Measurements from ENCODE around the gene ADD2.
A peak's percentile ranks its signal among the peaks of the same experiment; 100 is the strongest.
"Not testable (repeated sequence)": the region's sequence is repeated elsewhere in the genome, so short reads cannot be mapped to it uniquely, and the experiment has no call there.

Gene ADD2

DNA sequence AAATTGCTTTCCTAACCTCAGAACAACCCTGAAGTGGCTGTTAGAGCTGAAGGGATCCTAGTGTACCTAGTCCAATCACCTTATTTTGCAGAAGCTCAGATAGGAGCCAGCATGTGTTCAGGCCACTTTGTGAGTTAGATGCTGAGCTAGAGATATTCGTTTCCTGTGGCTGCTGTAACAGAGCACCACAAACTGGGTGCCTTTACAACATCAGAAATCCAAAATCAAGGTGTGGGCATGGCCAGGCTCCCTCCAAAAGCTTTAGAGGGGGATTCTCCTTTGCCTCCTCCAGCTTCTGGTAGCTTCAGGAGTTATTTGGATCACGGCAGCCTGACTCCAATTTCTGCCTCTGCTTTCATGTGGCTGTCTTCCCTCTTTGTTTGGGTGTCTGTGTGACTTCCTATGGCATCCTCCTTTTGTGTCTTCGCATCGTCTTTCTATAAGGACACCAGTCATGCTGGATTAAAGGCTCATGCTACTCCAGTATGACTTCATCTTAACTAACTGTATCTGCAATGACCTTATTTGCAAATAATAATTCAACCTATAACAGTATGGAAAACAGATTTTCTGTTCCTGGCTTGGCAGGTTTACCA lies 128.1 kb downstream of the ADD2 start:
- Histone ChIP-seq H3K9ac (ENCODE audit: low read length) (no peak overlapping the region), H3K9me3 (ENCODE audit: control insufficient read depth, low read depth, low read length) (no peaks in the 10 kb centered on the region), H3K27ac (ENCODE audit: low read length) (no peak overlapping the region), H3K4me1 (ENCODE audit: control insufficient read depth, low read depth, low read length) (no peaks in the 10 kb centered on the region), H3K4me3 (ENCODE audit: low read length) (no peak overlapping the region), H3K36me3 (ENCODE audit: control insufficient read depth, low read depth, low read length) (no peaks in the 10 kb centered on the region), H3K27me3 (ENCODE audit: control insufficient read depth, insufficient read depth, low read length) (no peaks in the 10 kb centered on the region)

DNA sequence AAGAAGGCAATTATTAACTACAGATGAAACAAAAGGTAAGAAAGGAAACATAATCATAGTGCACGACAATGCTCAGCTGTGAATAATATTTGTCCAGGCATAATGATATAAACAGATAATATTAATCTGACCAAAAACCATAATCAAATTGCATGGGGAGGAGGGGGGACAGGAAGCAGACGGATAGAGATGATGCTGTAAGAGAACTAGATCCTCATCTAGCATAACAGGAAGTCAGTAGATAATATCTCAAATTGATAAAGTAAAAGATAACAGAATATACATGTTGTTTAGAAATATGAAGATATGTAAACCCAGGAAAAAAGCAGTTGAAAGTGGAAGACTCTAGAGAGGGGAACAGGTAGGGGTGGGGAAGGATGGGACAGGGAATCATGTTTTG lies 129.4 kb downstream of the ADD2 start:
- H3K27ac ChIP-seq (ENCODE audit: low read length): no peak overlapping the region
- no peaks in the 10 kb centered on the region for H3K4me1 ChIP-seq (ENCODE audit: control insufficient read depth, low read depth, low read length)
- no peaks in the 10 kb centered on the region for H3K36me3 ChIP-seq (ENCODE audit: control insufficient read depth, low read depth, low read length)
- no peaks in the 10 kb centered on the region for H3K27me3 ChIP-seq (ENCODE audit: control insufficient read depth, insufficient read depth, low read length)
- H3K4me3 ChIP-seq (ENCODE audit: low read length): no peak overlapping the region
- H3K9ac ChIP-seq (ENCODE audit: low read length): no peak overlapping the region
- no peaks in the 10 kb centered on the region for H3K9me3 ChIP-seq (ENCODE audit: control insufficient read depth, low read depth, low read length)

DNA sequence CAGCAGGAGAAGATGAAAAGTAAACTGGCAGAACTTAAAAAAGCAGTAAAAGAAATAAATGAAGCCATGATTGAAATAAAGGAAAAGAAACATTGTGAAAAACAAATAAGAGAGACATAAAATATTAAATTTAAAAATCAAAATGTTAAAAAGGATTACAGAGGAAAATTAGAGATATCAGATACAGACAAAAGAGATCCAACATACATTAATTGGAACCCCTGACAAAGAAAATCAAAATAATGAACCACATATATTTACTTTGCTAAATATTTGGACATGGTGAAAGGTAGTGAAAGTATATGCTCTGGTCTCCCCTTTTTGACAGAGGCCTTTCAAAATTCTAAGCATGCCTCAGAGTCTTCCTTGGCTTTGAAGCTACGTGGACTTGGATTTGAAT lies 134.5 kb downstream of the ADD2 start:
- Histone ChIP-seq H3K4me3 (ENCODE audit: low read length) (no peak overlapping the region), H3K4me1 (ENCODE audit: control insufficient read depth, low read depth, low read length) (no peaks in the 10 kb centered on the region), H3K27me3 (ENCODE audit: control insufficient read depth, insufficient read depth, low read length) (no peaks in the 10 kb centered on the region), H3K27ac (ENCODE audit: low read length) (no peak overlapping the region), H3K9me3 (ENCODE audit: control insufficient read depth, low read depth, low read length) (no peaks in the 10 kb centered on the region), H3K9ac (ENCODE audit: low read length) (no peak overlapping the region), H3K36me3 (ENCODE audit: control insufficient read depth, low read depth, low read length) (no peaks in the 10 kb centered on the region)

DNA sequence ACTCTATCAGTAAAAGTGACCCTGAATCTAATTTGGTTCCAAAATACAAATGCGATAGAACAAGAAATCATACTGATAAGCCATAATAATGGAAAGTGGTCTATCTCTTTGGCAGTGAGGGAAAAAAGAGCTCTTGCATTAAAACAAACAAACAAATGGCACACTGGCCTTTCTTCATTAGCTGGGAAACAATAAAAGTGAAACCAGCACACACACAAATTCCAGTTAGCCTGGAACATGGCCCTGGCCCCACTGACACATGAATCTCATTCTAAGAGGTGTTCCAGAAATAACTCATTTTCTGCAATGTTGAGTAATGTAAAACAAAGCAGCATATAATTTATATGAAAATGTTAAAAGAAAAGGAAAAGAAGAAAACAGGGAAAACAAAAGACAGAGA lies 135.0 kb downstream of the ADD2 start:
- H3K27ac ChIP-seq (ENCODE audit: low read length): no peak overlapping the region

DNA sequence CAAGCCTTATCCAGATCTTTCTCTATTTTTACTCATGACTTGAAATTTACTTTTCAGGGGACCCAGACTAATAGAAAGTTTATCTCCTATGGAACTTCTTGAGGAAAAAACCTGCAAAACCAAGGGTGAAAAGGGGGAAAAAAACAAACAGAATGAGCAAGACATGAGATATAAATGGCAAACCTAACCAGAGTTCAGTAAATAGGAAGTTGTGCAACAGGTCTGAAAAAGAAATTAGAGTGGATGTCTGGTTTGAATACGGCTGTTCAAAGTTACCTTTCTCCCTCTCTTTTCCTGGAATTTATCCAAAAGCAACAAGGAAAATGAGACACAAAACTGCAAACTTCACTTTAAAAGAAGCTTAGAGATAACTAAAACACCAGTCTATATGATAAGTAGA lies 135.6 kb downstream of the ADD2 start:
- Histone ChIP-seq H3K4me3 (ENCODE audit: low read length) (no peak overlapping the region), H3K27me3 (ENCODE audit: control insufficient read depth, insufficient read depth, low read length) (no peaks in the 10 kb centered on the region), H3K27ac (ENCODE audit: low read length) (no peak overlapping the region), H3K9me3 (ENCODE audit: control insufficient read depth, low read depth, low read length) (no peaks in the 10 kb centered on the region), H3K36me3 (ENCODE audit: control insufficient read depth, low read depth, low read length) (no peaks in the 10 kb centered on the region), H3K9ac (ENCODE audit: low read length) (no peak overlapping the region), H3K4me1 (ENCODE audit: control insufficient read depth, low read depth, low read length) (no peaks in the 10 kb centered on the region)

More for the DNA sequence above, 135.0 kb downstream of the ADD2 start:
- Histone ChIP-seq H3K36me3 (ENCODE audit: control insufficient read depth, low read depth, low read length) (no peaks in the 10 kb centered on the region), H3K9ac (ENCODE audit: low read length) (no peak overlapping the region), H3K4me1 (ENCODE audit: control insufficient read depth, low read depth, low read length) (no peaks in the 10 kb centered on the region), H3K9me3 (ENCODE audit: control insufficient read depth, low read depth, low read length) (no peaks in the 10 kb centered on the region), H3K27me3 (ENCODE audit: control insufficient read depth, insufficient read depth, low read length) (no peaks in the 10 kb centered on the region), H3K4me3 (ENCODE audit: low read length) (no peak overlapping the region)

DNA sequence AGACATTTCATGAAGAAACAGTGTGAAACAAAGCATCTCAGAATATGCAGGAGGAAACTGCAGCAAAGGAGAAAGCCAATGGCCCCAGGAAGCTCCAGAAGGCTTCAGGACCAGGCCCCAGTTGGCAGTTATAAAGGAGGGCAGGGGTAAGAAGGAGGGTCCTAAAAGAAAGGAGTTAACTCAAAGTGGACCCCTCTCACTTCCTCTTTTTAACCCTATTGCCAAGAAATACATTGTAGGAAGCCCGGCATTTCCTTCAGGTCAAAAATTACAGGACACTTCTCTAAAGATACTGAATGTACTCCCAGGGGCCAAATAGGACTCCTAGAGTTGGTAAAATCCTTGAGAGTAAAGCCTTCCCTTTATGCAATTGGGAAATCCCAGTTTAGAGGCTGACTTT lies 137.2 kb downstream of the ADD2 start:
- no peaks in the 10 kb centered on the region for H3K27me3 ChIP-seq (ENCODE audit: control insufficient read depth, insufficient read depth, low read length)
- no peak overlapping the region for H3K4me3 ChIP-seq (ENCODE audit: low read length)
- peaks cover 13% of the 10 kb centered on the region for H3K4me1 ChIP-seq (ENCODE audit: control insufficient read depth, low read depth, low read length)

DNA sequence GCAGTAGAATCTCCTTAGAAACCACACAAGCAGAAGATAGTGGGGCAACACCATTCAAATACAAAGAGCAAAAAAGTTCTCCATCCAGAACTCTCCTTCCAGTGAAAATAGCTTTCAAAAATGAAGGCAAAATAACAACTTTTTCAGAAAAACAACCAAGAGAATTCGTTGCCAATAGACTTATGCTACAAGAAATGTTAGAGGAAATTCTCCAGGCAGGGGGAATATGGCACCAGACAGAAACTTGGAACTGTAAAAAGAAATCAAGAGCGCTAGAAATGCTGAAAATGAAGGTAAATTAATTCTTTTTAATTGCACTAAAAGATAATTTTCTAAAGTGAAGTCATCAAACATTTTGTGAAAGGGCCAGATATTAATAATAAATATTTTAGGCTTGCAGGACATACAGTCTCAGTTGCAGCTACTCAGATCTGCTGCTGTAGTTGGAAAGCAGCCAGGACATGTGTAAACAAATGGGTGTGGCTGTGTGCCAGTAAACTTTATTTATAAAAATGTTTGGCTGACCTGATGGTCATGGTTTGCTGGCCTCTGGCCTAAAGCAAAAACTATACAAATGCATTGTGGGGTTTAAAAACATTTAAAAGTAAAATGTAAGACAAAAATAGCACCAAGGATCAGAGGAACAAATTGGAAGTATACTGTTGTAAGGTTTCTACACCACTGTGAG lies 140.6 kb downstream of the ADD2 start:
- no peak overlapping the region for H3K27ac ChIP-seq (ENCODE audit: low read length)
- no peaks in the 10 kb centered on the region for H3K36me3 ChIP-seq (ENCODE audit: control insufficient read depth, low read depth, low read length)
- H3K9ac ChIP-seq (ENCODE audit: low read length): no peak overlapping the region
- H3K27me3 ChIP-seq (ENCODE audit: control insufficient read depth, insufficient read depth, low read length): no peaks in the 10 kb centered on the region
- H3K4me3 ChIP-seq (ENCODE audit: low read length): no peak overlapping the region
- peaks cover 13% of the 10 kb centered on the region for H3K4me1 ChIP-seq (ENCODE audit: control insufficient read depth, low read depth, low read length)
- no peaks in the 10 kb centered on the region for H3K9me3 ChIP-seq (ENCODE audit: control insufficient read depth, low read depth, low read length)

More for the DNA sequence above, 137.2 kb downstream of the ADD2 start:
- Histone ChIP-seq H3K9me3 (ENCODE audit: control insufficient read depth, low read depth, low read length) (no peaks in the 10 kb centered on the region), H3K36me3 (ENCODE audit: control insufficient read depth, low read depth, low read length) (no peaks in the 10 kb centered on the region), H3K27ac (ENCODE audit: low read length) (no peak overlapping the region), H3K9ac (ENCODE audit: low read length) (no peak overlapping the region)

DNA sequence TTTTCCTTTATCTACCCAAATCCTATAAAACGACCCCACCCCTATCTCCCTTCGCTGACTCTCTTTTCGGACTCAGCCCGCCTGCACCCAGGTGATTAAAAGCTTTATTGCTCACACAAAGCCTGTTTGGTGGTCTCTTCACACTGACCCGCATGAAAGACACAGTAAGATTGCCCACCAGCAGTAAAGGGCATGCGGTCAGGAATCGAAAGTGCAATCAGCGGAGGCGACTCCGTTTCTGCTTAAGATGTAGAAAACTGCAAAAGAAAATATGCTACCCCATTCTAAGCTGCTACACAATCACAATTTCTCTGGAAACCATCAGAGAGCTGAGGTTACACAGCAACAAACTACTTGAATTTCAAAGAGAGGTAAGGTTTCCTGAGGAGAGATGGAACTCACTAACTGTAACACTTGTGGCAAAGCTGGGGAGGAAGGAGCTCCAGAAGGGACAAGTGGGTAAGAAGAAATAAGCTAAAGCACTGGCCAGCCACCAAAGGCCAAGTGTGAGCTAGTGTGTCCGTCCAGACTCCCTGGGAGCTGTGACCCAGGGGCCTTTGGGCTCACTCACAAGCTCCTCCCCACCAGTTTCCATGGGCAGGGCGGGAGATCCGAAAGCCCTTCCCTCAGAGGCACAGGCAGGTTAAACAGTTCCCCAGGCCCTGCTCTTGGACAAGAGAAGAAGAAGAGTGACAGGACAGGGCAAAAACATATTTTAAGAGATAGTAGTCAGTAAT lies 141.6 kb downstream of the ADD2 start:
- Histone ChIP-seq H3K27ac (ENCODE audit: low read length) (no peak overlapping the region), H3K9me3 (ENCODE audit: control insufficient read depth, low read depth, low read length) (no peaks in the 10 kb centered on the region), H3K4me1 (ENCODE audit: control insufficient read depth, low read depth, low read length) (peaks cover 13% of the 10 kb centered on the region), H3K9ac (ENCODE audit: low read length) (peak overlapping the region; percentile 42), H3K27me3 (ENCODE audit: control insufficient read depth, insufficient read depth, low read length) (no peaks in the 10 kb centered on the region), H3K4me3 (ENCODE audit: low read length) (peak overlapping the region; percentile 11), H3K36me3 (ENCODE audit: control insufficient read depth, low read depth, low read length) (no peaks in the 10 kb centered on the region)

DNA sequence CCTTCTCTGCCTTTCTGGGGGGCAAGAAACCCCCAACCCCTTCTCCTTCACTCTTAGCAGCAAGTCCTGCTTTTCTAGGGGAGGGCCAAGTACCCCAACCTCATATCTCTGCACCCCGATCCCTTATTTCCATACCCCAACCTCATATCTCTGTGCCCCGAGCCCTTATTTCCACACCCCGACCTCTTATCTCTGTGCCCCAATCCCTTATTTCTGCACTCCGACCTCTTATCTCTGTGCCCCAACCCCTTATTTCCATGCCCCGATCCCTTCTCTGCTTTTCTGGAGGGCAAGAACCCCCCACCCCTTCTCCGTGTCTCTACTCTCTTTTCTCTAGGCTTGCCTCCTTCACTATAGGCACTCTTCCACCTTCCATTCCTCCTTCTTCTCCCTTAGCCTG lies 146.5 kb downstream of the ADD2 start:
- H3K9me3 ChIP-seq (ENCODE audit: control insufficient read depth, low read depth, low read length); H3K27ac ChIP-seq (ENCODE audit: low read length); H3K4me3 ChIP-seq (ENCODE audit: low read length); H3K9ac ChIP-seq (ENCODE audit: low read length); H3K27me3 ChIP-seq (ENCODE audit: control insufficient read depth, insufficient read depth, low read length); H3K36me3 ChIP-seq (ENCODE audit: control insufficient read depth, low read depth, low read length): not testable (repeated sequence)
- H3K4me1 ChIP-seq (ENCODE audit: control insufficient read depth, low read depth, low read length): peaks cover 25% of the 10 kb centered on the region

DNA sequence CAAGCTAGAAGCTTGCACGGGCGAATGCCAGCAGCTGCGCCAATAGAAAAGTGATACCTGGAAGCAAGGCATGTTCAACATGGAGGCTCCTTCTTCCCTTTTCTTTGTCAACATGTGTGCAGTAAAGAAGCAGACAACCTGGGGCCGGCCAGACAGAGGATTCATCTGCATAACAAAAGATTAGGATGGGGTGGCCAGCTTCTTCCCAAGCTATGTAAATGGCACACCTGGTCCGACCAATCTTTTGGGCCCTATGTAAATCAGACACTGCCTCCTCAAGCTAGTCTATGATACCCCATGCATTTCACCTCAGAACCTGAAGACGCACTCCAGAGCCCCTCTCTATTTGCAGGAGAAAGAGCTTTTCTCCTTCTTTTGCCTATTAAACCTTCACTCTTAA lies 148.0 kb downstream of the ADD2 start:
- Histone ChIP-seq H3K27ac (ENCODE audit: low read length) (peak overlapping the region; percentile 66), H3K4me3 (ENCODE audit: low read length) (peak overlapping the region; percentile 37)

DNA sequence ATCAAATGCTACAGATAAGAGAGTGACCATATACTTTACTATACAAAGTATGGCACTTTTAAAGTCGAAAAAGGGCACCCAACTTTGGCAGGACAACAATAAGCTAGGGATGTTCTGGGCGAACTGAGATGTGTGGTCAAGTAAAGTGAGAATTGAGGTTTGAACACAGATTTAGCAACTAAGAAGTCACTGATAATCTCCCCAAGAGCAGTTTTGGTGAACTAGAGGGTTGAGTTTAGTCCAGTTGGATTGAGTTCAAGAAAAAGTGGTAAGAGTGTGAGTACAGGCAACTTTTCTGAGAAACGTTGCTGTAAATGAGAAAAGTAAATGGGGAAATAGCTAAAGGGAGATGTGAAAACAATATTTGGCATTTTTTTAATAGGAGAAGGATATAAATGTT lies 148.8 kb downstream of the ADD2 start:
- peak overlapping the region; percentile 37 for H3K4me3 ChIP-seq (ENCODE audit: low read length)
- H3K27ac ChIP-seq (ENCODE audit: low read length): peak overlapping the region; percentile 66
- H3K4me1 ChIP-seq (ENCODE audit: control insufficient read depth, low read depth, low read length): peaks cover 21% of the 10 kb centered on the region
- peak overlapping the region; percentile 36 for H3K9ac ChIP-seq (ENCODE audit: low read length)
- H3K9me3 ChIP-seq (ENCODE audit: control insufficient read depth, low read depth, low read length): no peaks in the 10 kb centered on the region
- no peaks in the 10 kb centered on the region for H3K36me3 ChIP-seq (ENCODE audit: control insufficient read depth, low read depth, low read length)
- H3K27me3 ChIP-seq (ENCODE audit: control insufficient read depth, insufficient read depth, low read length): no peaks in the 10 kb centered on the region

More for the DNA sequence above, 148.0 kb downstream of the ADD2 start:
- peak overlapping the region; percentile 36 for H3K9ac ChIP-seq (ENCODE audit: low read length)
- H3K4me1 ChIP-seq (ENCODE audit: control insufficient read depth, low read depth, low read length): peaks cover 21% of the 10 kb centered on the region
- no peaks in the 10 kb centered on the region for H3K27me3 ChIP-seq (ENCODE audit: control insufficient read depth, insufficient read depth, low read length)
- H3K36me3 ChIP-seq (ENCODE audit: control insufficient read depth, low read depth, low read length): no peaks in the 10 kb centered on the region
- no peaks in the 10 kb centered on the region for H3K9me3 ChIP-seq (ENCODE audit: control insufficient read depth, low read depth, low read length)
